IPS-18a (cell line): Measurements from ENCODE around the gene TEX35.
"Not testable (repeated sequence)": the region's sequence is repeated elsewhere in the genome, so short reads cannot be mapped to it uniquely, and the experiment has no call there.

ENCODE experiments used
- H3K27ac ChIP-seq: one replicate; pipeline ENCODE4 v1.5.1; 2013; ENCODE audit warnings: low read length
- H3K27me3 ChIP-seq: one replicate; pipeline ENCODE4 v1.6.1; 2013; ENCODE audit warnings: mild to moderate bottlenecking, low read length; ENCODE audit not compliant: control insufficient read depth, insufficient read depth
- H3K36me3 ChIP-seq: one replicate; pipeline ENCODE4 v1.6.1; 2013; ENCODE audit warnings: low read depth, low read length; ENCODE audit not compliant: control insufficient read depth
- H3K4me1 ChIP-seq: one replicate; pipeline ENCODE4 v1.6.1; 2013; ENCODE audit warnings: low read depth, low read length; ENCODE audit not compliant: control insufficient read depth
- H3K4me3 ChIP-seq: one replicate; pipeline ENCODE4 v1.5.1; 2013; ENCODE audit warnings: low read length
- H3K9ac ChIP-seq: one replicate; pipeline ENCODE4 v1.6.1; 2013; ENCODE audit warnings: mild to moderate bottlenecking, low read length, moderate library complexity
- H3K9me3 ChIP-seq: one replicate; pipeline ENCODE4 v1.6.1; 2013; ENCODE audit warnings: low read depth, low read length; ENCODE audit not compliant: control insufficient read depth

Gene TEX35

DNA sequence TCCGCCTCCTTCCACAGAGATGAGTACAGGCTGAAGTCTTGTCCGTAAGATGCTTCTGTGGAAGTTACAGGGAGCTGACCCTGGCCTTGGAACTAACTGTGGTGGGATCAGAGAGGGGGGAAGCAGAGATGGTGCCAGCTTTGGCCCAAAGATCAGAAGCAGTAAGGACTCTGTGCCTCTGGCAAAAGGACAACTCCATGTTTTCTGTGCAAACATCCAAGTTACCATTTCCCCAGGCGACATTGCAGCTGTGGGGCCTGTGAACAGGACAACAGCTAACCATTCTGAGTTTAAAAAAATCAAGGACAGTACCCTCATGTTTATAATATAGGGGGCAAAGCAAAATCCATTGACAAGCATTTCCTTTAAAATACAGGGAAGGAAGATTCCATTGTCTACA, 38.4 kb downstream of the TEX35 start:
- Histone ChIP-seq H3K36me3 (no peaks in the 10 kb centered on the region), H3K9ac (no peak overlapping the region), H3K9me3 (peaks cover 3% of the 10 kb centered on the region), H3K4me1 (no peaks in the 10 kb centered on the region), H3K27ac (no peak overlapping the region), H3K4me3 (no peak overlapping the region), H3K27me3 (no peaks in the 10 kb centered on the region)

GRCh38 chr1:178551940-178552339, 39.0 kb downstream of the TEX35 start:
- Histone ChIP-seq H3K9me3 (peaks cover 3% of the 10 kb centered on the region), H3K36me3 (no peaks in the 10 kb centered on the region), H3K27me3 (no peaks in the 10 kb centered on the region), H3K9ac (no peak overlapping the region), H3K4me1 (no peaks in the 10 kb centered on the region), H3K27ac (no peak overlapping the region), H3K4me3 (no peak overlapping the region)

- H3K27me3 ChIP-seq = no peaks in the 10 kb centered on the region
- no peak overlapping the region for H3K27ac ChIP-seq
- H3K36me3 ChIP-seq = no peaks in the 10 kb centered on the region
- H3K9ac ChIP-seq = no peak overlapping the region
- H3K9me3 ChIP-seq = peaks cover 3% of the 10 kb centered on the region
- no peak overlapping the region for H3K4me3 ChIP-seq
- no peaks in the 10 kb centered on the region for H3K4me1 ChIP-seq
Observed at GRCh38 chr1:178552856-178553255, 39.9 kb downstream of the TEX35 start.

DNA sequence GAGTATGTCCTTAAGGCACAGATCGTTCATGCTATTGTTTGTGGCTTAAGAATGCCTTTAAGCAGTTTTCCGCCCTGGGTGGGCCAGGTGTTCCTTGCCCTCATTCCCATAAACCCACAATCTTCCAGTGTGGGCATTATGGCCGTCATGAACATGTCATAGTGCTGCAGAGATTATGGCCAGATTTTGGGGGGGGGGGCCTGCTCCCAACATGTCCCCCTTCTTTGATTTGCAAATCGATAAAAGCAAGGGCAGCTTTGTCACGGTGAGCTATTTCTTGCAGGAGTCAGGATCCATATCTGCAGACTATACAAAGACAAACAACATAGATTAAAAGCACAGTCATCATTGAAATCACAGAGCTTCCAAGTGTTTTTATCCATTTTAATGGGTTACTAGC, 41.4 kb downstream of the TEX35 start:
- not testable (repeated sequence) for H3K9me3 ChIP-seq, H3K27me3 ChIP-seq, H3K4me3 ChIP-seq, H3K9ac ChIP-seq, H3K4me1 ChIP-seq, H3K36me3 ChIP-seq, H3K27ac ChIP-seq

DNA sequence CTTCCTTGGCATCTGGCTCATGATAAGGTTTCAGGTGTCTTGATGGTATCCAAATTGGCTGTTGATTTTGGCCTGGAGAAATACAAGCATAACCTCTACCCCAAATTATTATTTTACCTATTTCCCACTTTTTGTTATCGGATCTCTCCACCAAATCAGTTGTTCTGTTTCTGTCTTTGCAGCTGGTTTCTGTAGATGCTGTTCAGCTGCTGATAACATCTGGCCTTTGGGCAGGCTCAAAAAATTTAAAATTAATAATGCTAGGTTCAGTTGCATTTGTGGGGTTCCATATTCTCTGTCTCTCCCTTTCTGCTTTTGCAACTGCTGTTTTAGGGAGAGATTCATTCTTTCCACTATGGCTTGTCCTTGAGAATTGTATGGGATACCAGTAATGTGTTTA, 42.7 kb downstream of the TEX35 start:
- not testable (repeated sequence) for H3K4me3 ChIP-seq, H3K36me3 ChIP-seq

GRCh38 chr1:178558816-178559215, 45.9 kb downstream of the TEX35 start:
- not testable (repeated sequence) for H3K4me3 ChIP-seq

More for the DNA sequence above, 42.7 kb downstream of the TEX35 start:
- not testable (repeated sequence) for H3K4me1 ChIP-seq, H3K9me3 ChIP-seq, H3K9ac ChIP-seq, H3K27ac ChIP-seq, H3K27me3 ChIP-seq

DNA sequence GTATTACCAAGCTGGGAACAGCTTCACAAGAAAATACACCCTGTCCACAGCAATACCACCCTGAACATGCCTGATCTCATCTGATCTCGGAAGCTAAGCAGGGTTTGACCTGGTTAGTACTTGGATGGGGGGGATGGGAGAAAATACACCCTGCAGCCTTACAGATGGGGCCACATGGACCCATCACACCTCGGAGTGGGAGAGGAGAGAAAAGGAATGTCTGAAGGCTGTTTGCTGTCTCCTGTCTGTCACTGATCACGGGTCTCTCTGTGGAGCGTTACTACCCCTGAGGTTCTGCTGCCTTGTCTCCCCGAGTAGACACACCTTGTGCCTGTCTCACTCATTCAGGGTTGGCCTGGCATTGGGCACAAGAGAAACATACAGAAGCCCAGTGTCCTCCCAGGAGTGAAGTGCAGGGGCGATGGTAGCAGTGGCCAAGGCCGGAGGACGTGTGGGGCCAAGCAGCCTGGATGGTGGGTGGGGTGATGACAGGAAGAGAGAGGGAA, 48.0 kb downstream of the TEX35 start:
- Histone ChIP-seq H3K9ac (no peak overlapping the region), H3K9me3 (no peaks in the 10 kb centered on the region), H3K27me3 (no peaks in the 10 kb centered on the region), H3K4me1 (no peaks in the 10 kb centered on the region), H3K4me3 (no peak overlapping the region), H3K36me3 (no peaks in the 10 kb centered on the region), H3K27ac (no peak overlapping the region)

More at GRCh38 chr1:178558816-178559215, 45.9 kb downstream of the TEX35 start:
- H3K27me3 ChIP-seq, H3K4me1 ChIP-seq, H3K27ac ChIP-seq, H3K9me3 ChIP-seq, H3K36me3 ChIP-seq, H3K9ac ChIP-seq: not testable (repeated sequence)

- H3K27ac ChIP-seq = no peak overlapping the region
- no peaks in the 10 kb centered on the region for H3K36me3 ChIP-seq
- no peaks in the 10 kb centered on the region for H3K9me3 ChIP-seq
- no peak overlapping the region for H3K9ac ChIP-seq
- H3K4me3 ChIP-seq = no peak overlapping the region
- no peaks in the 10 kb centered on the region for H3K4me1 ChIP-seq
- H3K27me3 ChIP-seq = no peaks in the 10 kb centered on the region
Observed at GRCh38 chr1:178563099-178563820, 50.4 kb downstream of the TEX35 start.

DNA sequence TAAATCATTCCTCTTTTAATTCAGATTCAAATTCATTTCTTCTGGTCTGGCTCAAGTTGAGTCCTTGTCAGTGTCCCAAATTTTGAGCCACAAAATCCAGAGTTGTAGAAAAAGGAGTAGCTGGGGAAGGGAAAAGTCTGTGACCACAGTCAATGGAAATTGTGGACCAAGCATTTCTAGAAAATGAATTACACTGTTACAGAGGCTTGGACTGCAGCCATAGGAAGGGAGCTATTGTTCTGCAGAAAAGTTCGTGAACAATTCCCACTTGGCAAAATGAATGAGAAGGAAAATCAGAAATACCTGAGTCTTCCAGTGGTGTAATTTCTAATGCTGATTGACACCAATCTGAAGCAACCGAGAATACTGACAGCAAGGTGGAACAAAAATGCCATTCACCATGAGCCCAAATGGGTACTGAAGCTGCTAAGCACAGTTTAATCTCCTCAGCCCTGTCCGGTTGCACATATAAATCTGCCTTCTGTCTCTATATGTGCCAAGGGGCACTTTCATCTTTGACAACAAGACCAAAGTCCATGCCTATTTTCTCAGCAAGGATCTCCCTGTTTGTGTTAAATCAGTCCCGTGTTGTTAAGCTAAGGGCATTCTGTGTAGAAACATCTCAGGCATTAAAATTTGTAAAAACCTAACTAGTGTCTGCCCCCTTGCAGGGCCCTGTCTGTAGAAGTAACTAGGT, 51.3 kb downstream of the TEX35 start:
- Histone ChIP-seq H3K27me3 (no peaks in the 10 kb centered on the region), H3K9me3 (no peaks in the 10 kb centered on the region), H3K27ac (no peak overlapping the region), H3K36me3 (no peaks in the 10 kb centered on the region), H3K9ac (no peak overlapping the region), H3K4me3 (no peak overlapping the region), H3K4me1 (no peaks in the 10 kb centered on the region)

DNA sequence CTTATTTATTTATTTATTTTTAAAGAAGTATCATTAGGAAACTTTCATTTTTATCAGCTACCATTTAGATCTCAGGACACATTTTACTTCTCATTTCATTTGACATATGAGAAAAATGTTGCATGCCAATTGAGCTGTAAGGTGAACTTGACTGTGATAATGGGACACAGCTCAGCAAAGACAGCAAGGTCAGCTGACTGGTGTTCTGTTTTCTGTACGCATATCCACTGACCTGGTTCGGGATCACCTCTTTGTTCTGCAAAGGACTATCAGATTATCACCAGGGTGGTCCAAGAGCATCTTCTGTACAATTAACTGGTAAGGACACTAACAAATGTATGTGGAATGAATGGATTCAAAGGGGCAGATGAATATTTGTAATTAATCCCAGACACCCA, 51.9 kb downstream of the TEX35 start:
- Histone ChIP-seq H3K27ac (no peak overlapping the region), H3K9ac (no peak overlapping the region), H3K4me3 (no peak overlapping the region), H3K4me1 (no peaks in the 10 kb centered on the region), H3K27me3 (no peaks in the 10 kb centered on the region), H3K9me3 (no peaks in the 10 kb centered on the region), H3K36me3 (no peaks in the 10 kb centered on the region)

- no peaks in the 10 kb centered on the region for H3K9me3 ChIP-seq
- no peaks in the 10 kb centered on the region for H3K27me3 ChIP-seq
- H3K9ac ChIP-seq = no peak overlapping the region
- no peak overlapping the region for H3K27ac ChIP-seq
- H3K36me3 ChIP-seq = no peaks in the 10 kb centered on the region
- no peaks in the 10 kb centered on the region for H3K4me1 ChIP-seq
- H3K4me3 ChIP-seq = no peak overlapping the region
Observed at GRCh38 chr1:178565586-178565985, 52.7 kb downstream of the TEX35 start.

GRCh38 chr1:178566187-178566586, 53.3 kb downstream of the TEX35 start:
- Histone ChIP-seq H3K36me3 (no peaks in the 10 kb centered on the region), H3K9me3 (no peaks in the 10 kb centered on the region), H3K4me1 (no peaks in the 10 kb centered on the region), H3K27ac (no peak overlapping the region), H3K4me3 (no peak overlapping the region), H3K9ac (no peak overlapping the region), H3K27me3 (no peaks in the 10 kb centered on the region)
